ENCODE data around the gene IL13RA1. TPM values are rescaled to one million over a fixed set of nuclear protein-coding genes. Genes with fewer than 3 reads are reported as not detected.

IL13RA1 gene
- total RNA-seq, 1 experiment from 2014 or later = 106 TPM

DNA sequence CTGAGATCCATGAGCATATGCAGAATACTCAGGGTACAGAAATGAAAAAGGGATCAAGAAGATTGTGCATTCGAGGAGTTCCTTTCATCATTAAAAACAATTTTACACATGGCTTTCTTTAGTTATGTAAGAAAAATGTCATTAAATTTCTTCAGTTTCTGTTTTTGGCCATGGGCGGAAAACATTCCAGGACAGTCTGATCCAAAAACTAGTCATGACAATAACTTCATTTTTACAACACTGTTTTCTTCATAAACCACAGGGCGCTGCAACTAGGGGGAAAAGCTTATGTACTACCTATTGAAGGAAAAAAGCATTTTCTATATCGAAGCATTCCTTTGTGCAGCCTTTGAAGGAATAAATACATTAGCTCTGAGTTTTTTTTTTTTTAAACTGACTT is 28.2 kb downstream of the IL13RA1 start:
- no peaks in the 10 kb centered on the region for H3K79me2 ChIP-seq (ENCODE audit: low read depth)
- no peak for TF ChIP-seq EZH2 (IDR thresholded peaks at IDR 0.05; ENCODE audit: low read depth)
- TF ChIP-seq, protein P1, sequence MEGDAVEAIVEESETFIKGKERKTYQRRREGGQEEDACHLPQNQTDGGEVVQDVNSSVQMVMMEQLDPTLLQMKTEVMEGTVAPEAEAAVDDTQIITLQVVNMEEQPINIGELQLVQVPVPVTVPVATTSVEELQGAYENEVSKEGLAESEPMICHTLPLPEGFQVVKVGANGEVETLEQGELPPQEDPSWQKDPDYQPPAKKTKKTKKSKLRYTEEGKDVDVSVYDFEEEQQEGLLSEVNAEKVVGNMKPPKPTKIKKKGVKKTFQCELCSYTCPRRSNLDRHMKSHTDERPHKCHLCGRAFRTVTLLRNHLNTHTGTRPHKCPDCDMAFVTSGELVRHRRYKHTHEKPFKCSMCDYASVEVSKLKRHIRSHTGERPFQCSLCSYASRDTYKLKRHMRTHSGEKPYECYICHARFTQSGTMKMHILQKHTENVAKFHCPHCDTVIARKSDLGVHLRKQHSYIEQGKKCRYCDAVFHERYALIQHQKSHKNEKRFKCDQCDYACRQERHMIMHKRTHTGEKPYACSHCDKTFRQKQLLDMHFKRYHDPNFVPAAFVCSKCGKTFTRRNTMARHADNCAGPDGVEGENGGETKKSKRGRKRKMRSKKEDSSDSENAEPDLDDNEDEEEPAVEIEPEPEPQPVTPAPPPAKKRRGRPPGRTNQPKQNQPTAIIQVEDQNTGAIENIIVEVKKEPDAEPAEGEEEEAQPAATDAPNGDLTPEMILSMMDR (conservative IDR thresholded peaks at IDR 0.05) = no peak
- no peak overlapping the region for H3K4me2 ChIP-seq
- H3K4me3 ChIP-seq = no peak overlapping the region
- H4K20me1 ChIP-seq (ENCODE audit: insufficient read depth) = no peaks in the 10 kb centered on the region; the same call in 1 of the 2 replicates
- peaks cover 12% of the 10 kb centered on the region; the same call in 1 of the 2 replicates for H3K36me3 ChIP-seq (ENCODE audit: low read depth)
- ChIA-PET POLR2A (ENCODE audit: unreplicated experiment) (no interaction called here), CTCF (no interaction called here)
- 0 out of 2 replicates have a peak, but pooled peaks cover 5% of the 10 kb centered on the region for H3F3A ChIP-seq (ENCODE audit: insufficient read depth, low read depth)
- no peaks in the 10 kb centered on the region for H3K9me2 ChIP-seq (ENCODE audit: insufficient read depth)
- no peak overlapping the region for H3K27ac ChIP-seq
- no peak overlapping the region for H2AFZ ChIP-seq
- DNase-seq = no peak
- no peaks in the 10 kb centered on the region for H3K4me1 ChIP-seq (replicated peaks; ENCODE audit: insufficient read depth)
- no peaks in the 10 kb centered on the region for H3K9me3 ChIP-seq (ENCODE audit: insufficient read depth, low read depth)
- intact Hi-C loops (cut with micrococcal nuclease; ENCODE audit: unreplicated experiment) = no loop called here
- no peaks in the 10 kb centered on the region for H3K27me3 ChIP-seq (ENCODE audit: insufficient read depth, low read depth)
- BruUV-seq (replicated peaks) = no TSS peak

- TF ChIP-seq, protein P1 (conservative IDR thresholded peaks at IDR 0.05) = no peak
- no peak for TF ChIP-seq EZH2 (IDR thresholded peaks at IDR 0.05; ENCODE audit: low read depth)
- Histone ChIP-seq H4K20me1 (ENCODE audit: insufficient read depth) (no peaks in the 10 kb centered on the region; the same call in 1 of the 2 replicates), H3K9me2 (ENCODE audit: insufficient read depth) (no peaks in the 10 kb centered on the region), H3F3A (ENCODE audit: insufficient read depth, low read depth) (0 out of 2 replicates have a peak, but pooled peaks cover 5% of the 10 kb centered on the region), H3K4me2 (no peak overlapping the region), H3K4me3 (no peak overlapping the region), H3K27me3 (ENCODE audit: insufficient read depth, low read depth) (no peaks in the 10 kb centered on the region), H3K27ac (no peak overlapping the region), H3K79me2 (ENCODE audit: low read depth) (no peaks in the 10 kb centered on the region), H3K9me3 (ENCODE audit: insufficient read depth, low read depth) (no peaks in the 10 kb centered on the region), H2AFZ (no peak overlapping the region), H3K4me1 (replicated peaks; ENCODE audit: insufficient read depth) (no peaks in the 10 kb centered on the region), H3K36me3 (ENCODE audit: low read depth) (peaks cover 12% of the 10 kb centered on the region; the same call in 1 of the 2 replicates)
- CTCF ChIA-PET = no interaction called here
- DNase-seq = no peak
- intact Hi-C loops (cut with micrococcal nuclease; ENCODE audit: unreplicated experiment) = no loop called here
- BruUV-seq (replicated peaks) = no TSS peak
- POLR2A ChIA-PET (ENCODE audit: unreplicated experiment) = no interaction called here
Measured at GRCh38 chrX:118756101-118756500, 28.7 kb downstream of the IL13RA1 start.

DNA sequence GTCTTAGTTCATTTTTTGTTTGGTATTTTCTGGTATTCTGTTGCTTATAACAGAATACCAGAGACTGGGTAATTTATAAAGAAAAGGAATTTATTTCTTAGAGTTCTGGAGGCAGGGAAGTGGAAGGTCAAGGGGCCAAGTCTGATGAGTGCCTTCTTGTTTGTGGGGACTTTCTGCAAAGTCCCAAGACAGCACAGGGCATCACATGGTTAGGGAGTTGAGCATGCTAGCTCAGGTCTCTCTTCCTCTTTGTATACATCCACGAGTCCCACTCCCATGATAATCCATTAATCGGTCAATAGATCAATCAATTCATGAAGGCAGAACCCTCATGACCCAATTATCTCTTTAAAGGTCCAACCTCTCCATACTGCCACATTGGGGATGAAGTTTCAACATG is 31.1 kb downstream of the IL13RA1 start:
- no peaks in the 10 kb centered on the region for H3K27me3 ChIP-seq (ENCODE audit: insufficient read depth, low read depth)
- H3K9me2 ChIP-seq (ENCODE audit: insufficient read depth) = no peaks in the 10 kb centered on the region
- H3K9me3 ChIP-seq (ENCODE audit: insufficient read depth, low read depth) = no peaks in the 10 kb centered on the region
- no peaks in the 10 kb centered on the region for H3K79me2 ChIP-seq (ENCODE audit: low read depth)
- DNase-seq = no peak
- H3K4me1 ChIP-seq (replicated peaks; ENCODE audit: insufficient read depth) = no peaks in the 10 kb centered on the region
- H3K27ac ChIP-seq = no peak overlapping the region
- CTCF ChIA-PET = no interaction called here
- no peak overlapping the region for H3K4me3 ChIP-seq
- H3F3A ChIP-seq (ENCODE audit: insufficient read depth, low read depth) = 0 out of 2 replicates have a peak, but pooled peaks cover 5% of the 10 kb centered on the region
- intact Hi-C loops (cut with micrococcal nuclease; ENCODE audit: unreplicated experiment) = no loop called here
- TF ChIP-seq EZH2 (IDR thresholded peaks at IDR 0.05; ENCODE audit: low read depth) = no peak
- TF ChIP-seq, protein P1 (conservative IDR thresholded peaks at IDR 0.05) = no peak
- POLR2A ChIA-PET (ENCODE audit: unreplicated experiment) = no interaction called here
- no peak overlapping the region for H2AFZ ChIP-seq
- H4K20me1 ChIP-seq (ENCODE audit: insufficient read depth) = no peaks in the 10 kb centered on the region; the same call in 1 of the 2 replicates
- no peak overlapping the region for H3K4me2 ChIP-seq
- H3K36me3 ChIP-seq (ENCODE audit: low read depth) = peaks cover 12% of the 10 kb centered on the region; the same call in 1 of the 2 replicates
- no TSS peak for BruUV-seq (replicated peaks)

All from PC-9 (cell line).